NCI-H2227 (cell line): ENCODE results near the gene HRC.

Experiments used
- DNase-seq: peaks from one replicate; lab custom pipeline; 2025; ENCODE audit not compliant: unreplicated experiment; lab: John Stamatoyannopoulos, UW

The HRC gene

GRCh38 chr19:49117677-49118564 is 37.3 kb downstream of the HRC start:
- DNase-seq, result no peak

DNA sequence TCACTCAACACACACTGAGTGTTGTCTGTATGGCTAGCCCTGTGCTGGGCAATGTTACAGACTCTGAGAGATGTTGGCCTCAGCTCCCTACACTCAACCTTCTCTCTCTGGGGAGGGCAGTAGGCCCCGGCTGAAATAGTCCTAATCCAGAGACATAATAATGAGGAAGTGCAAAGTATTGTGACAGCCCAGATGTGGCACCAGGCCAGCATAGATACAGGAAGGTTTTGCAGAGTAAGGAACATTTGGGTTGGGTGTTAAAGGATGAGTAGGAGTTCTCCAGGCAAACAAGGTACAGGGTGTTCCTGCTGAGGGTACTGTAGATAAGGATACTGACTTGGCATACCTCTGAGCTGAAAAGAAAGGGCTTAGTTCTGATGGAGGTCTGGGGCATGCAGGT is 38.7 kb downstream of the HRC start:
- no peak for DNase-seq

DNA sequence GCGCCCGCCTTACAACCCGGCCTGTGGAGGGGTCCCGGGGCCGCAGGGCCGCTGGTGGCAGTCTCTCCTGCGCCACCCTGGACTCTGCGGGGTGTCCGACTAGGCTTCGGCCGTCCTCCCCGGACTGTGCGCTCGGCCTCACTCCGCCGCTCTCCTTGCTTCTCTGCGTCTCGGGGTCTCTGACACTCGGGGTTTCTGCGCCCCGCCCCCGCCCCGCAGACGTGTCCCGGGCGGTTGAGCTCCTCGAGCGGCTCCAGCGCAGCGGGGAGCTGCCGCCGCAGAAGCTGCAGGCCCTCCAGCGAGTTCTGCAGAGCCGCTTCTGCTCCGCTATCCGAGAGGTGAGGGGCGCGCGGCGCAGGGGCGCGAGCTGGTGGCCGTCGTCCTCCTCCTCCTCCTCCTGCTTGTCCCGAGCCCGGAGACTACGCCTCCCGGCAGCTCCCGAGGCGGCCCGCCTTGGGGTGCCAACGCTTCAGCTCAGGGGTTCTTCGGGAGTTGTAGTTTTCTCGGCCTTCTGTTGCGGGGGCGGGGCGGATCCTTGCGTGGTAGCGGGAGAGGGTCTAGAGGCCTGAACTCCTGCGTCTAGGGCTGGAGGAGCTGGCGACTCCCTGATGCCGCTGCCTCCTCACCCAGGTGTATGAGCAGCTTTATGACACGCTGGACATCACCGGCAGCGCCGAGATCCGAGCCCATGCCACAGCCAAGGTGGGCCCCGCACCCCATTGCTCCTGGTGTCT is 40.4 kb downstream of the HRC start:
- peak; percentile 85 for DNase-seq

DNA sequence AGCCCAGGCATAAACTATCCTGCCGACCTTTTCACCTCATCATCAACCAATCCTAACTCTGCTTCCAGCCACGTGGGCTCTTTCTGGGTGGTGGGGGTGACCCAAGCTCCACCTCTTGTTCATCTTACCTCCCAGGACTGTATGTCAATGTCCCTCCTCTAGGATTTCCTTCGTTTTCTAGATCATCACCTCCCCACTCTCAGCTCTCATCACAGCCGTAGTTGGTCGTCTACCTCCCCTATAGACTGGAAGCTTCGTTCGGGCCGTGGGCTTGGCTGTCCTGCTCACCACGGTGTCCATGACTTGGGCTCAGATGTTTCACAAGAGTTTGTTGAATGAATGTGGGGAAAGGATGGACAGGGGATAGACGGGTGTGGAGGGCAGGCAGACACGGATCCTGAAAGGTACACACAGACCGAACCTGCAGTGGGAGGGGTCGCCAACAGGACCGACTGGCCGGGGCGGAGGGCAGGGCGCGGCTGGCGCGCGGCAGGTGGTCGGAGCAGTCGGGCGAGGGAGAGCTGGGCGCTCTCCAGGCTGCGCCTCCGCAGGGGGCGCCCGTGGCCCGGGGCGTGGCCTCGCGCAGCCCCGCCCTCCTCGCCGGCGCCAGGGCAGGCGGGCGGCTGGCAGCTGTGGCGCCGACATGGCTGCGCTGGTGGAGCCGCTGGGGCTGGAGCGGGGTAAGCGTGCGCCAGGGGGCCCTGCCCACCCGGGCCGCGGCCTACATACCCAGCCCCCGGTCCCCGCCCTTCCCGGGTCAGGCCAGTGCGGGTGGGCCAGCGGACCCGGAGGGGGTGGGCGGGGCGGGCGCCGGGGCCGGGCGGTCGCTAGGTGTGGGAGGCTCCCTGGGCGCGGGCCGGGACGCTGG is 41.2 kb downstream of the HRC start, which contains the start of gene LIN7B:
Gene LIN7B (plus strand): TSS at position 609 of the 868 bp plus-strand sequence. CDS start 35 bp downstream, at position 644.
- peak; percentile 57 for DNase-seq

DNA sequence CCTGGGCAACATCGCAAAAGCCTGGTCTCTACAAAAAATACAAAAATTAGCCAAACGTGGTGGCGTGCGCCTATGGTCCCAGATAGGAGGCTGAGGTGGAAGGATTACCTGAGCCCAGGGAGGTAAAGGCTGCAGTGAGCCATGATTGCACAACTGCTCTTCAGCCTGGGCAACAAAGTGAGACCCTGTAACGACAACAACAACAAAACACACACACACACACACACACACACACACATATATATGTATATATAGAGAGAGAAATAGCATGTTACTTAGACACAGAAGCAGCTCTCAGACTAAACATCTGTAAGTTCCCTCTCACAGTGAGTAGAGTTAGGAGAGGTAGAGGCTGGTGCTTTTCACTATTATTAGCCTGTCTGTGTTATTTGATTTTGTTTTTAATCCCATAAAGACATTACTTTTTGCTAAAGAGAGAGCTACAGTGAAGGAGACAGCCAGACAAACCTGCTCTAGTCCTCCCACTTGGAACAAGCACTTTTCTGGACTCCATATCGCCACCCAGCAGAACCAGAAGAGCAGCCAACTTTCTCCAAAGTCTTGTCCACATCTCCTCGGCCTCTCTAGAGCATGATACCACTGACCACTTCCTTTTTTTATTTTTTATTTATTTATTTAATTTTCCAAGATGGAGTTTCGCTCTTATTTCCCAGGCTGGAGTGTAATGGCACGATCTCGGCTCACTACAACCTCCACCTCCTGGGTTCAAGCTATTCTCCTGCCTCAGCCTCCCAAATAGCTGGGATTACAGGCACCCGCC is 43.8 kb downstream of the HRC start:
- DNase-seq, result no peak

DNA sequence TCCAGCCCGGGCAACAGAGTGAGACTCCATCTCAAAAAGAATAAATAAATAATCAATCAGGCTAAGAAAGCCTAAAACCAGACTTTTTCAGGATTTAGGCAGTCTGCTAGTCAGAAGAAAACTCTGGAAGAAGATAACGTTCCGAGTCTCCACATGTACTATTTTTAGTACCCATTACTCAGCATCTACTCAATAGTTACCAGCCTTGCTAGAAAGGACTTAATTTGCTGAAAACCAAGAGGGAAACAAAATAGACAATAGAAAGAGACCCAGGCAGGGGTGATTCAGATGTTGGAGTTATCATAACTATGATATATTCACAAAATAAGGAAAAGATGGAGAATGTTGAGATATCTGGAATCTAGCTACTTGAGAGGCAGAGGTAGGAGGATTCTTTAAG is 44.6 kb downstream of the HRC start:
- DNase-seq, result no peak

DNA sequence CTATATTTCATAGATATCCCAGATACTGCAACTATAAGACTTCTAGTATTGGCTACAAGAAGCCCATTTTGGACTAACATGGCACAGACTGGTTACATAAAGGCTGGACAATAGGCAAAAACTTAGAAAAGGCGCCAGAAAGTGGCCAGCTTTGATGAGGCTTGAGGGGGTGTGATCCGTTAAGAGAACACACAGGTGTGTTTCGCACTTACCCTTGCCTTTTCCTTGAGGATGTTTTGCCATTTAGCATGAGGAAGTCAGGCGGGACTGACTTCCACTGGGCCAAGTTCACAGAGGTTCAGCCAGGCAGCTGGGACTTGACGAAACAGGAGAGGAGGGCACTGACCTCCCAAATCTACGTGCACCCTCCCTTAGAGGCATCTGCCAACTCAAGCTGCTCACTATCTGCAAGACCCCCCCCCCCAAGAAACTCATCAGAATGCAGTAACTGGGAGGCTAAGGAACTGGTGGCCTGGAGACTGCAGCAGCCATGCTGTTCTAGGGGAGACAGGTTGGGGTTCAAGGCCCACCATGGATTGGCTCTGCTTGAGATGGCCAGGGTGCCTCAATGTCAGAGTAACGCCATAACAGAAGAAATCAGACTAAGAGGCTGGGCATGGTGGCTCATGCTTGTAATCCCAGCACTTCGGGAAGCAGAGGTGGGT is 45.5 kb downstream of the HRC start:
- DNase-seq, result no peak

DNA sequence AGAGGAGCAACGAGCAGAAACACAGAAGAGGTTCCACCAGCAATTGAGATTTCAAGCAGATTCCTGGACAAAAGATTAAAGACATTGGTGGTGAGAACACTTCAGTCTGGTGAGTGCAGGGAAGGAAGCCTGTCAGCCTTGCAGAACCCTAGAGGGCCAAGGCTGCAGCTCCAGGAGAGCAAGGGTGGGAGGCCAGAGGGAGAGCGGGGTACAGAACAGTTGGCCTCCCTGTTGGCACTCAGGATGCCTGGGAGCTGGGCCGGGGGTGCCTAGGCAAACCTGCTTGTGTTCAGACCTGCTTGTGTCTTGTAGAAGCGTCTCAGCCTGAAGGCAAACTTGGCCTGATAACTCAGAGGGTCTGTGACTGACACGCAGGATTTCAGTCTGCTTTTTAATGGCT is 46.1 kb downstream of the HRC start:
- DNase-seq, result no peak

GRCh38 chr19:49107625-49108459 is 47.4 kb downstream of the HRC start:
- no peak for DNase-seq

DNA sequence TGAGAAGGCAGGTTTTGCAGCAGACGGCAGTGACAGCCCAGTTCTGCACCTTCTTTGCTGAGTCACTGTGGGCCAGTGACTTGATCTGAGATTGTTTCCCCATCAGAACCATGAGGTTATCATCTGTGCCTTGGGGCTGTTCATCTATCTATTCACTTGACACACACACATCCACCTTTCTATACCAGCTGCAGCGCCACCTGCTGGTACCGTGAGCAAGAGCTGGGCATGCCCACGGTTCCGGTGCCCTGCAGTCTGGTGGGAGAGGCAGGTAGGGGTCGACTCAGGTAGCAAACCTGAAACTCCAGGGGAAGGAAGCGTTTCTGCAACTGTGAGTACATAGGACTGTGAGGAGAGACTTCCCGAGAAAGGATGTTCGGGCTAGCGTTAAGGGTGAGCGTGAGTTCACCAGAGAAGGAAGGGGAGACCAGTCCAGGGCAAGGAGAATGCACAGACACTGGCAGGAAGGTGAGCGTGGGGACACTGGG is 48.5 kb downstream of the HRC start:
- DNase-seq, result peak; percentile 65

GRCh38 chr19:49104229-49104864 is 50.8 kb downstream of the HRC start:
- DNase-seq, result no peak

- DNase-seq, result no peak
Observed at GRCh38 chr19:49103331-49104085, 51.7 kb downstream of the HRC start.

DNA sequence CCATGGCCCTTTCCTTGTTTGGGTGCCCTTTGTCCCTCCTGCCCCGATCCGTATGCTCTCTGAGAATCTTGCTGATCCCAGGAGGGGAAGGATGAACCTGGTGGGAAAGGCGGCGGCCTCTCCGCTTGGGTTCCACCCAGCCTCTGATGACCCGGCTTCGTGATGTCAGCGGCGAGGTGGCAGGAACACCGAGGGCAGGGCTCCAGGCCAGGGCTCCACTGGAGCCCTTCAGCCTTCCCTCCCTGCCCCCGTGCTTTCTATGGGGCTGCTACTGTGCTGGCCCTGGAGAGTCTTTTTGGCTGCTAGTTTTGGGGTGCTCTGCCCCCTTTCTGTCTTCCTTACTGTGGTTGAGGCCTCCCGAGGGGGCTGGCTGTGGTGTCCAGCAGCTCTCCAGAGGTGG is 52.9 kb downstream of the HRC start:
- DNase-seq, result no peak
